GM12891 (cell line): ENCODE measurements around the gene VRK3.
A peak's percentile ranks its signal among the peaks of the same experiment; 100 is the strongest.

Source experiments
- DNase-seq: peaks from one replicate; pipeline ENCODE4 v3.0.0; 2011; ENCODE audit warnings: low spot score; ENCODE audit not compliant: insufficient read length
- FAIRE-seq: peaks from 2 replicates; lab custom pipeline; 2011; peaks lifted over from hg19 to GRCh38; lab: Jason Lieb, UNC
- PAX5 ChIP-seq: IDR thresholded peaks from 2 replicates; pipeline ENCODE4 v1.6.1; 2011; ENCODE audit warnings: low read length, moderate library complexity, mild to moderate bottlenecking; ENCODE audit not compliant: insufficient read depth, severe bottlenecking
- POLR2A ChIP-seq: IDR thresholded peaks from 2 replicates; pipeline ENCODE4 v1.6.1; 2011; ENCODE audit warnings: low read depth, low read length, control low read depth
- POLR2AphosphoS5 ChIP-seq: IDR thresholded peaks from 2 replicates; pipeline ENCODE4 v1.6.1; 2011; ENCODE audit warnings: low read depth, low read length, control low read depth
- POU2F2 ChIP-seq: IDR thresholded peaks from 2 replicates; pipeline ENCODE4 v1.6.1; 2011; ENCODE audit warnings: low read depth, mild to moderate bottlenecking, control low read depth, low read length, moderate library complexity
- SPI1 ChIP-seq: IDR thresholded peaks from 2 replicates; pipeline ENCODE4 v1.6.1; 2011; ENCODE audit warnings: low read depth, low read length, control low read depth
- TAF1 ChIP-seq: IDR thresholded peaks from 2 replicates; pipeline ENCODE4 v1.6.1; 2011; ENCODE audit warnings: low read depth, low read length, control low read depth

VRK3 gene

GRCh38 chr19:49997709-49998108 is 27.5 kb downstream of the VRK3 start:
- DNase-seq (peak; percentile 46), FAIRE-seq (peak; percentile 84)
- no peak for TF ChIP-seq PAX5
- no peak for TF ChIP-seq SPI1
- TF ChIP-seq TAF1: no peak
- TF ChIP-seq POLR2AphosphoS5: no peak
- no peak for TF ChIP-seq POU2F2
- no peak for TF ChIP-seq POLR2A

GRCh38 chr19:49988433-49988832 is 36.7 kb downstream of the VRK3 start:
- FAIRE-seq: no peak
- DNase-seq: no peak
- TF ChIP-seq POU2F2 (no peak), PAX5 (no peak), POLR2AphosphoS5 (no peak), TAF1 (no peak), POLR2A (no peak)

- TF ChIP-seq SPI1: no peak
- no peak for TF ChIP-seq PAX5
- no peak for TF ChIP-seq POLR2AphosphoS5
- TF ChIP-seq POLR2A: no peak
- no peak for TF ChIP-seq POU2F2
- no peak for TF ChIP-seq TAF1
- FAIRE-seq (no peak), DNase-seq (no peak)
Observed at GRCh38 chr19:49988007-49988406, 37.2 kb downstream of the VRK3 start.

- FAIRE-seq: peak; percentile 92
- TF ChIP-seq POLR2AphosphoS5 (0 out of 2 replicates have a peak, but pooled peaks have one; percentile 16), TAF1 (0 out of 2 replicates have a peak, but pooled peaks have one; percentile 20), POU2F2 (0 out of 2 replicates have a peak, but pooled peaks have one; percentile 49), POLR2A (no peak), SPI1 (peak; percentile 95), PAX5 (no peak)
- peak; percentile 47 for DNase-seq
Observed at GRCh38 chr19:49987159-49987698, 37.9 kb downstream of the VRK3 start.

- FAIRE-seq (no peak), DNase-seq (no peak)
- TF ChIP-seq POLR2A: no peak
Observed at GRCh38 chr19:49986354-49986753, 38.8 kb downstream of the VRK3 start.

GRCh38 chr19:49985871-49986270 is 39.3 kb downstream of the VRK3 start:
- no peak for FAIRE-seq
- no peak for TF ChIP-seq POLR2A
- no peak for DNase-seq

GRCh38 chr19:49984491-49984890 is 40.7 kb downstream of the VRK3 start:
- DNase-seq (no peak), FAIRE-seq (no peak)
- TF ChIP-seq POU2F2: no peak
- no peak for TF ChIP-seq POLR2A
- no peak for TF ChIP-seq PAX5
- TF ChIP-seq POLR2AphosphoS5: no peak
- no peak for TF ChIP-seq TAF1
- TF ChIP-seq SPI1: no peak

GRCh38 chr19:49983645-49984229 is 41.4 kb downstream of the VRK3 start:
- TF ChIP-seq POLR2AphosphoS5 (no peak), PAX5 (no peak), TAF1 (no peak), POU2F2 (no peak), SPI1 (no peak), POLR2A (no peak)
- peak; percentile 93 for FAIRE-seq
- DNase-seq: peak; percentile 68

GRCh38 chr19:49981603-49982593 is 43.3 kb downstream of the VRK3 start:
- DNase-seq: no peak
- TF ChIP-seq POU2F2: no peak
- no peak for FAIRE-seq

- TF ChIP-seq TAF1 (no peak), POU2F2 (no peak), POLR2A (no peak), PAX5 (no peak), POLR2AphosphoS5 (no peak), SPI1 (no peak)
- FAIRE-seq (no peak), DNase-seq (no peak)
Observed at GRCh38 chr19:49978324-49978723, 46.8 kb downstream of the VRK3 start.
